ENCODE results near the gene EIF4G3.

Gene EIF4G3

GRCh38 chr1:20786253-20787028, 390.3 kb downstream of the EIF4G3 start:
- in situ Hi-C loops (cut with MboI; ENCODE audit: low sequenced_read_pairs), result no loop called here

GRCh38 chr1:20785907-20786252, 390.8 kb downstream of the EIF4G3 start:
- in situ Hi-C loops (cut with MboI; ENCODE audit: low sequenced_read_pairs), result no loop called here

- in situ Hi-C loops (cut with MboI; ENCODE audit: low sequenced_read_pairs), result no loop called here
Measured at GRCh38 chr1:20775700-20776099, 401.0 kb downstream of the EIF4G3 start.

GRCh38 chr1:20771780-20772179, 404.9 kb downstream of the EIF4G3 start:
- in situ Hi-C loops (cut with MboI; ENCODE audit: low sequenced_read_pairs), result no loop called here

DNA sequence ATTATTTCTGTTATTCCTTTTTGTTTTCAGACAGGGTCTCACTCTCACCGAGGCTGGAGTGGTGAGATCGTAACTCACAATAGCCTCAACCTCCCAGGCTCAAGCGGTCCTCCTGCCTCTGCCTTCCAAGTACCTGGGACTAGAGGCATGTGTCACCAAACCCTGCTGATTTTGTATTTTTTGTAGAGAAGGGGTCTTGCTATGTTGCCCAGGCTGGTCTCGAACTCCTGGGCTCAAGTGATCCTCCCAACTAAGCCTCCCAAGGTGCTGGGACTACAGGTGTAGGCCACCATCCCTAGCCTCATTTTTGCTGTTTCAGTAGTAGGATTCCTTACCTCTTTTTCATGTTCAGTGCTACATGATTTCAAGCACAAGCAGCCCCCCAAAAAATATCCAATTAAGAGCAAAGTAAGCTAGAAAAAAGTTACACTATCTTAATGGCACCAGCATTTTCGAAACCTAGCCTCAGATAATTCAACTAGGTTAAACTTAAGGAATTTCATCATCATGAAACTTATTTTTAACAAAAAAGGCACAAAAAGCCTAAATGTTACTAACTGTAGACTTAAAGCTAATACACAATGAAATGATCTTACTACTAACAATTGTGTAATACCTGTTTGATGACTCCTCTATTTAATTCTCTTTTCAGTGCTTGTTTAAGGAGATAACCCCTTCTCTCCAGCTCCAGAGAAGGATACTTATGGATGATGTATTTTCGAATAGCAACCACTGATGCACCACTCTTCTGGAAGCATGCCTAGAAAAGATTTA, 406.2 kb downstream of the EIF4G3 start:
- in situ Hi-C loops (cut with MboI; ENCODE audit: low sequenced_read_pairs), result no loop called here

DNA sequence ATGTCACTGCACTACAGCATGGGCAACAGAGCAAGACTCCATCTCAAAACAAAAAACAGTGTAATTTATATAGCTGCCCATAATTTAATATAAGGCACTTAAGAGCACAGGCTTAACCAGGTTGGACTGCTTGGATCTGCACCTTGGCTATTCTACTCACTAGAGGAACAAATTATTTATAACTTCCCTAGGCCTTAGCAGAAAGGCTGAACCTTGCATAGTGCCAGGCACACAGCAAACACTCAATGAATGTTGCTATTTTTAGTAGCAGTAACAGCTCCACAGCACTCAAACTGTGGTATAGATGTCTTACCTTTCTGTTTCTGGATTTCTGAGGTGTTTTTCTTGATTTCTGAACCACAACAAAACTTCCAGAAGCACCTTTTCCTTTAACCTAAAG, 409.4 kb downstream of the EIF4G3 start:
- in situ Hi-C loops (cut with MboI; ENCODE audit: low sequenced_read_pairs), result no loop called here

- in situ Hi-C loops (cut with MboI; ENCODE audit: low sequenced_read_pairs), result no loop called here
Measured at GRCh38 chr1:20763417-20763816, 413.3 kb downstream of the EIF4G3 start.

- in situ Hi-C loops (cut with MboI; ENCODE audit: low sequenced_read_pairs), result no loop called here
Measured at GRCh38 chr1:20760322-20760721, 416.4 kb downstream of the EIF4G3 start.

Measured in HL-60/S4 treated with phorbol 12-myristate 13-acetate at 8.2 ng/mL for 4 days and 3 days (cell line).